Testis (tissue), 2 donors: Measurements from ENCODE around the gene CHST12.

ENCODE experiments used
- CTCF ChIP-seq, 3 experiments: fragments of 450-650 bp in 2 of 3; fragments of 200-600 bp in 1 of 3; sonication (generic) in 1 of 3; IDR thresholded peaks; one replicate each; pipeline ENCODE4 v1.5.1; 2016 to 2019; ENCODE audit warnings: antibody characterized with exemption in 3 of 3, mild to moderate bottlenecking in 2 of 3, moderate library complexity in 1 of 3
- POLR2A ChIP-seq: fragments of 450-650 bp; IDR thresholded peaks from one replicate; pipeline ENCODE4 v1.6.1; 2017; ENCODE audit warnings: antibody characterized with exemption, mild to moderate bottlenecking, moderate library complexity

DNA sequence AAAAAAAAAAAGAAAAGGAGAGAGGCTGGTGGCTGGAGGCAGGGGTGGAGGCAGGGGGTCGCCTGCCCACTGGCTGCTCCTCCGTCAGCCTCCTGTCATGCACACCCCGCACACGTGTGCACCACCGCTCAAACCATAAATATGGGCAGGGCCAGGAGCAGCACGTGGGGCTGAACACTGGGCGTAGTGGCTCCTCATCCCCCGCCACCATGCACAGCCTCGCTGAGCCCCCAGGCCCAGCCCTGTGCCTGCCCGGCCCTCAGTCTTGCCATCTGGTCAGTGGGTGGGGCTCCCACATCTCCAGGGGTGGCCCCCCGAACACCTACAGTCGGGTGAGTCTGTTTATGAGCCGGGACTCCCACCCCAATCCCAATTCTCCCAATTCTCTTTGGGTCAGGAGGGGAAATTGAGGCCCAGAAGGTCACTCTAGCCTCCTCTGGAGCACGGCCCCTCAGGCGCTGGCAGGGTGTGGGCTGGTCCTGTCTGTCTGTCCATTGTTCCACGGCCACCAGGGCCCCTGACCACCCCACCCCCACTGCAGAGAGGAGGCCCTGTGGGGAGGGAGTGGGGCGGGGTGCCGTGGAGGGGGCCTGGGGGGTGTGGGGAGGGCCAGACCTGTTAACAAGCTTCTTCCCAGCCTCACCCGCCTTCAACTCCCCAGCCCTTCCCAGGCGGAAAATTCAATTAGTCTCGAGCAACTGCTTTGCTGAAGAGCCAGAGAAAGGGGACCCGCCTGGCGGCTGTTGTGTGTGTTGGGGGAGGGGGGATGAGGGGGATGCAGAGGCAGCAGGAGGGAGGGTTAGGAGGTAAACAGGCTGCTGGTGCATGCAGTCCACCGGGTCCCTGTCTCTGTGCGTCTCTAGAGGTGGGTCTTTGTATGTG, 92.2 kb downstream of the CHST12 start:
- no peak for TF ChIP-seq CTCF (IDR thresholded peaks at IDR 0.05)
- no peak for TF ChIP-seq POLR2A
